Thoracic aorta (tissue), 2 donors: ENCODE results near the gene RNPEPL1. TPM values are rescaled to one million over a fixed set of nuclear protein-coding genes. Genes with fewer than 3 reads are reported as not detected.

ENCODE experiments used
- ATAC-seq: fragments of 150-250 bp; one replicate; pipeline ENCODE4 v1.8.0; 2017; ENCODE audit warnings: low read depth; ENCODE audit not compliant: insufficient number of reproducible peaks, low FRiP score
- DNase-seq: peaks from one replicate; pipeline ENCODE4 v3.0.0-alpha.2; 2020; ENCODE audit warnings: low spot score
- H3K27ac ChIP-seq, 2 donors: fragments of 200-600 bp; sonication (generic); 1 replicate in 1 of 2; 2 replicates in 1 of 2; pipeline ENCODE4 v1.5.1; 2016; ENCODE audit warnings: mild to moderate bottlenecking in 2 of 2, moderate library complexity in 2 of 2
- H3K27me3 ChIP-seq: fragments of 200-600 bp; sonication (generic); replicated peaks from 2 replicates; pipeline ENCODE4 v1.6.0; 2016; ENCODE audit warnings: mild to moderate bottlenecking; ENCODE audit not compliant: insufficient read depth
- H3K36me3 ChIP-seq: fragments of 200-600 bp; sonication (generic); one replicate; pipeline ENCODE4 v1.5.1; 2016
- H3K4me1 ChIP-seq, 2 donors: fragments of 200-600 bp; sonication (generic); 1 replicate in 1 of 2; 2 replicates in 1 of 2; pipeline versions ENCODE4 v1.5.1 to v1.6.0; 2016; ENCODE audit warnings: low read depth in 2 of 2, mild to moderate bottlenecking in 1 of 2; ENCODE audit not compliant: control insufficient read depth in 1 of 2
- H3K4me3 ChIP-seq: fragments of 200-600 bp; sonication (generic); 2 replicates; pipeline ENCODE4 v1.5.1; 2016; ENCODE audit warnings: mild to moderate bottlenecking
- H3K9me3 ChIP-seq: fragments of 200-600 bp; sonication (generic); 2 replicates; pipeline ENCODE4 v1.5.1; 2016
- total RNA-seq, 2 donors: library from RNA; depleted of rRNA; stranded (reverse); fragments of >200 nt; gene quantifications; one replicate each; pipeline versions ENCODE4 v1.1.0 to v1.2.3, GENCODE V29; 2016
- TF ChIP-seq, protein P1 (sequence below): fragments of 200-600 bp; sonication (generic); IDR thresholded peaks from one replicate; pipeline ENCODE4 v1.5.1; 2019; ENCODE audit warnings: antibody characterized with exemption

The RNPEPL1 gene
- total RNA-seq, 2 donors from 2014 or later = 71.1 to 101 TPM

DNA sequence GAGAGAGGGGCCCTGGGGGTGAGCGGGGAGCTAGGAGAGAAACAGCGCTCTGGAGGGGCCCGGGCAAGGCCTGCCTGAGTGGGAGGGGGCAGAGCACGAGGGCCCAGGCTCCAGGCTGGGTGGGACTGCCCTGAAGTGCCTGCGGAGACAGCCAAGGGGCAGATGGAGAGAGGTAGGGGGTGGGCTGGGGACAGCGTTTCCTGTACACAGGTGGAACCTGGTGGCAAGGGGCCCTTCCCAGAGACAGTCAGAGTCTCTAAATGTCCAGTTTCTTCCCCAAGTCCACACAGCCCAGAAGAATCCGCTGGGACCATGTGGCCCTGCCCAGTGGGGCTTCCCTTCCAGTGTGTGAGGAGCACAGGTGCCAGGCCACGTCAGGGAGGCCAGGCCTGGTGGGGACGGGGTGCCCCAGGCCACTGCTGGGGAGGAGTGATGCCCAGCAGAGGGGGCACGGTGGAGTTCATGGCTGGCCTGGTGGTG, 55.3 kb downstream of the RNPEPL1 start:
- no peaks in the 10 kb centered on the region for H3K4me1 ChIP-seq
- H3K27me3 ChIP-seq = no peaks in the 10 kb centered on the region
- no peak overlapping the region for H3K4me3 ChIP-seq
- ATAC-seq (no peak), DNase-seq (no peak)
- no peaks in the 10 kb centered on the region for H3K9me3 ChIP-seq
- no peaks in the 10 kb centered on the region for H3K36me3 ChIP-seq
- TF ChIP-seq, protein P1, sequence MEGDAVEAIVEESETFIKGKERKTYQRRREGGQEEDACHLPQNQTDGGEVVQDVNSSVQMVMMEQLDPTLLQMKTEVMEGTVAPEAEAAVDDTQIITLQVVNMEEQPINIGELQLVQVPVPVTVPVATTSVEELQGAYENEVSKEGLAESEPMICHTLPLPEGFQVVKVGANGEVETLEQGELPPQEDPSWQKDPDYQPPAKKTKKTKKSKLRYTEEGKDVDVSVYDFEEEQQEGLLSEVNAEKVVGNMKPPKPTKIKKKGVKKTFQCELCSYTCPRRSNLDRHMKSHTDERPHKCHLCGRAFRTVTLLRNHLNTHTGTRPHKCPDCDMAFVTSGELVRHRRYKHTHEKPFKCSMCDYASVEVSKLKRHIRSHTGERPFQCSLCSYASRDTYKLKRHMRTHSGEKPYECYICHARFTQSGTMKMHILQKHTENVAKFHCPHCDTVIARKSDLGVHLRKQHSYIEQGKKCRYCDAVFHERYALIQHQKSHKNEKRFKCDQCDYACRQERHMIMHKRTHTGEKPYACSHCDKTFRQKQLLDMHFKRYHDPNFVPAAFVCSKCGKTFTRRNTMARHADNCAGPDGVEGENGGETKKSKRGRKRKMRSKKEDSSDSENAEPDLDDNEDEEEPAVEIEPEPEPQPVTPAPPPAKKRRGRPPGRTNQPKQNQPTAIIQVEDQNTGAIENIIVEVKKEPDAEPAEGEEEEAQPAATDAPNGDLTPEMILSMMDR = no peak
- no peak overlapping the region for H3K27ac ChIP-seq

DNA sequence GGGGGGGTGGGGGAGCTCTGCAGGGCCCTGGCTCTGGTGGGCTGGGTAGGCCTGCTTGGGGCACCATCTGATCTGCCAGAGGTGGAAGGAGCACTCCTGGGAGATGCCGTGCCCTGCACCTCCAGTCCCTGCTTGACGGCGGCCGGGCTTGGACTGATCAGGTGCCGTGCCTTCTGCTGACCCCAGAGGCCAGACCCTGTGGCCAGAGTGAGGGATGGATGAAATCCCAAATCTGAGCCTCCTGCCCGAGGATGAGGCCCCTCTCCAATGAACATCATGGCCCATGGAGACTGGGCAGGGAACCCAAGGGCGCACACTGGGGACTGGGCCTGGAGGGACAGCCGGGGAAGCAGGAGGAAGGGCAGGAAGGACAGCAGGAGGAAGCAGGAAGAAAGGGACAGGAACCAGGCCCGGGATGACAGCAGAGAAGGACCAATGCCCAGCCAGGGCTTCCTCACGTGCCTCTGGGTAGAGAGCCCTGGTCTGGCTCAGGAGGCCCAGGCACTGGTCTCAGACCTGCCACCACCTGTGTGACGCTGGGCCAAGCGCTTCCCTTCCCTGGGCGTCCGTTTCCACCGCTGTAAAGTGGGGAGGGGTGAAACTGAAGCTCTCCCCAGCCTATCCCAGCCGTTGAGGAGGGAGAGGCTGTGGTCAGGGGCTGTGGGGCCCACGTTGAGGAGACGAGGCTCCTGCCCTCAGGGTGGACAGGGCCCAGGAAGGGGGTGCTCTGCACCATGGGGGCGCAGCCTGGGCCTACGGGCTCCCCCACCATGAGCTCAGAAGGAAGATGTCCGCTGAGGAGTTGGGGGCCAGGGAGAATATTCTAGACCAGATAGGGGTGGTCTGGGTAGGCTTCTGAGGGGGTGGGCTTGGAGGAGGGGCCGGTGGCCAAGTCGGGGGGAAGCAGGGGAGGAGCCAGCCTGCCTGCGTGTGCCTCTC, 56.0 kb downstream of the RNPEPL1 start:
- no peaks in the 10 kb centered on the region for H3K27me3 ChIP-seq
- H3K9me3 ChIP-seq = no peaks in the 10 kb centered on the region
- no peak overlapping the region for H3K4me3 ChIP-seq
- H3K36me3 ChIP-seq = no peaks in the 10 kb centered on the region
- DNase-seq = no peak
- TF ChIP-seq, protein P1 = no peak
- H3K27ac ChIP-seq = no peak overlapping the region
- H3K4me1 ChIP-seq = no peaks in the 10 kb centered on the region
- no peak for ATAC-seq

DNA sequence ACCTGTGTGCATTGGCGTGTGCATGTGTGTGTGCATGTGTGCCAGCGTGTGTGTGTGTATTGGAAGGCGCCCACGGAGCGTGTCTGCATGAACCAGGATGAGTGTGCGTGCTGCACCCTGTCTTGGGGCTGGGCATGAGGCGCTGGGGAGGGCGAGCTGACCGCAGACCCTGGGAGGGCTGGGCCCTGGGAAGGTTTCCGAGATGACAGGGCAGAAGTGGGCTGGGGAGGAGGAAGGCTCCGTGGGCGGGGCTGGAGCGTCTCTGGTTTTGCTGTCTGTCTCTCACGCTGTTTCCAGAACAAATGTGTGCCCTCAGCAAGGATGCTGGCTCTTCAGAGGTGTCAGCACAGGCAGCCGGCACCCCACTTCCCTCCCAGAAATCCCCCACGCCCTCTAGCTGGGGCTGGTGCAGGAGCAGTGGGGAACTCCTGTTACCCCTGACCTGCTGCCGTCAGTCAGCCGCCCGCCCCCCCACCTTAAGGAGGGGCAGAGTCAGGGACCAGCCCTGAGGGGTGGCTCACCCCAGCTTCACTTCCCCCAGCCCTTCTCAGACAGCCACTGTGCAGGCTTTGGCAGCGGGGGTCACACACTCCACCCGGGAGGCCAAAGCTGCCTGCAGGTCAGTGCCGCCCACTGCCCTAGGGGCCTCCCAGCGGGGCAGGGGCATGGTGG, 56.8 kb downstream of the RNPEPL1 start, which contains the start of gene GPR35:
GPR35 (plus strand) TSS at position 531 of the 672 bp plus-strand sequence. CDS start 4,473 bp downstream, outside the sequence.
- TF ChIP-seq, protein P1 = no peak
- H3K4me1 ChIP-seq = no peaks in the 10 kb centered on the region
- no peaks in the 10 kb centered on the region for H3K36me3 ChIP-seq
- no peaks in the 10 kb centered on the region for H3K27me3 ChIP-seq
- ATAC-seq = no peak
- H3K27ac ChIP-seq = no peak within 1 kb of the TSS
- peak within 1 kb of the TSS; percentile 31 for H3K4me3 ChIP-seq
- H3K9me3 ChIP-seq = no peaks in the 10 kb centered on the region
- no peak for DNase-seq

DNA sequence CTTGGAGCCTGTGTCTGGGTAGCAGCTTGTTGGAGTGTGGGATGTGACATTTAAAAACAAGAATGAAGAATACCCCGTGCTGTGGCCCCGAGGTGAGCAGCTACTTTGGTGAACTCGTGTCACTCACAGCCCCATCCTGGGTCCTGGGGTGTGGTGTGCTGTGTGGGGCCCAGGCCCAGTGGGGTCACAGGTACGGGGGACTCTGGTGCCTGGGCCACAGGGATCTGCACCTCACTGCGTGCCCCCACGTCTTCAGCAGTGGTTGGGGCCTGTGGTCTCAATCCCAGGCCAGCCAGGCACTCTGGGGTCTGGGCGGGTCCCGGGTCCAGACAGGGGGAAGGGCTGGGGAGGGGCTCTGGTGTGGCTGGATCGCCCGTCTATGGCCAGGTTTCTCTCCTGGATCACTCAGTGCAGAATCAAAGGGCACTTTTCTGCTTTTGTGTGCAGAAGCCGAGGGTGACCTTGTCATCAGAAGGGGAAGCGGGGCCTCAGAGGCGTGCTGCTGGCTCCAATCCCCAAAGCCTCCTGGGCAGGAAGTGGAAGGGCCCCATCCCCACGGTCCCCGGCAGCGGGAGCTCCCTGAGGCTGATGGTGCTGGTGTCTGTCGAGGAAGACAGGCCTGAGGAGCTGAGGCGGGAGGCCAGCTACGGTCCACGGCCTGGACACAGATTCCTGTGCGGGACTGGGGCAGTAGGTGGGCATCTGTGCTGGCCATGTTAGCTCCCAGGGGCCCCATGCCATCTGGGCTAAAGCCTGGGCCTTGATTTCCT, 58.4 kb downstream of the RNPEPL1 start:
- H3K27ac ChIP-seq = no peak overlapping the region
- no peak overlapping the region for H3K4me3 ChIP-seq
- no peak for DNase-seq
- no peaks in the 10 kb centered on the region for H3K27me3 ChIP-seq
- H3K9me3 ChIP-seq = no peaks in the 10 kb centered on the region
- no peak for ATAC-seq
- TF ChIP-seq, protein P1 = no peak
- H3K4me1 ChIP-seq = no peaks in the 10 kb centered on the region
- H3K36me3 ChIP-seq = no peaks in the 10 kb centered on the region
